Measurements from ENCODE around the gene C11orf21. TPM values are rescaled to one million over a fixed set of nuclear protein-coding genes. Genes with fewer than 3 reads are reported as not detected.

The C11orf21 gene
- total RNA-seq, 1 donor, result 17.3 TPM

Other genes starting within 250 kb of the C11orf21 start
- not detected for gene IGF2, start 162.5 kb downstream of the C11orf21 start, total RNA-seq
- not detected for gene INS, start 140.7 kb downstream of the C11orf21 start, total RNA-seq
- not detected for gene TH, start 130.1 kb downstream of the C11orf21 start, total RNA-seq
- 2.3 TPM for gene ASCL2, start 31.3 kb downstream of the C11orf21 start, total RNA-seq
- 21.6 TPM for gene TSPAN32, start 95 bp upstream of the C11orf21 start, total RNA-seq
- gene CD81, start 75.4 kb upstream of the C11orf21 start, total RNA-seq, result 77.0 TPM
- 29.7 TPM for gene TSSC4, start 98.8 kb upstream of the C11orf21 start, total RNA-seq
- gene TRPM5, start 142.6 kb upstream of the C11orf21 start, total RNA-seq, result 0.10 TPM
- 12.7 TPM for gene KCNQ1, start 143.1 kb upstream of the C11orf21 start, total RNA-seq